Measurements from ENCODE around the gene RIPOR3.

GRCh38 chr20:50595988-50596693 is 95.2 kb downstream of the RIPOR3 start:
- TF ChIP-seq POLR2A (IDR thresholded peaks at IDR 0.05) (no peak), CTCF (IDR thresholded peaks at IDR 0.05) (no peak)

Measured in lower leg skin (tissue), 3 donors.